ENCODE measurements around the gene LILRA6. TPM values are rescaled to one million over a fixed set of nuclear protein-coding genes. Genes with fewer than 3 reads are reported as not detected.
"Not testable (repeated sequence)": the region's sequence is repeated elsewhere in the genome, so short reads cannot be mapped to it uniquely, and the experiment has no call there.

Gene LILRA6
- total and polyA plus RNA-seq, 4 experiments from 2014 or later, result 0.73 to 2.9 (median 1.2) TPM; not detected in 1

GRCh38 chr19:54221947-54222346 is 20.6 kb downstream of the LILRA6 start:
- H3K9me3 ChIP-seq (ENCODE audit: control insufficient read depth in 1 of 2, low read length in 2 of 2); H3K27ac ChIP-seq (ENCODE audit: low read depth, low read length); H3K36me3 Mint-ChIP-seq; H3K4me3 ChIP-seq (ENCODE audit: low read length in 2 of 2); H3K36me3 ChIP-seq (ENCODE audit: insufficient read depth, low read length); H3K4me1 ChIP-seq (ENCODE audit: insufficient read depth, low read length); CTCF ChIA-PET (ENCODE audit: partially characterized antibody); DNase-seq; H3K4me3 Mint-ChIP-seq; intact Hi-C loops (cut with micrococcal nuclease); POLR2A ChIA-PET (ENCODE audit: partially characterized antibody); H3K9me3 Mint-ChIP-seq; H3K27me3 Mint-ChIP-seq; H3K27me3 ChIP-seq (ENCODE audit: insufficient read depth, low read length): not testable (repeated sequence)
- H3K4me1 Mint-ChIP-seq, result peaks cover 1 to 15% (median 5%) of the 10 kb centered on the region in 4 donors
- peak overlapping the region in 1 of 7 donors; percentile 44 for H3K27ac Mint-ChIP-seq

- CTCF ChIA-PET (ENCODE audit: partially characterized antibody); H3K27ac Mint-ChIP-seq; H3K4me1 ChIP-seq (ENCODE audit: insufficient read depth, low read length); H3K27me3 ChIP-seq (ENCODE audit: insufficient read depth, low read length); intact Hi-C loops (cut with micrococcal nuclease); H3K9me3 Mint-ChIP-seq; H3K27ac ChIP-seq (ENCODE audit: low read depth, low read length); H3K4me3 ChIP-seq (ENCODE audit: low read length in 2 of 2); DNase-seq; H3K27me3 Mint-ChIP-seq; H3K36me3 ChIP-seq (ENCODE audit: insufficient read depth, low read length); POLR2A ChIA-PET (ENCODE audit: partially characterized antibody); H3K4me3 Mint-ChIP-seq; H3K9me3 ChIP-seq (ENCODE audit: control insufficient read depth in 1 of 2, low read length in 2 of 2): not testable (repeated sequence)
- Mint-ChIP-seq H3K4me1 (peaks cover 1 to 15% (median 5%) of the 10 kb centered on the region in 4 donors), H3K36me3 (peaks cover 4 to 12% of the 10 kb centered on the region in 2 donors)
Observed at GRCh38 chr19:54219702-54220101, 22.9 kb downstream of the LILRA6 start.

- POLR2A ChIA-PET (ENCODE audit: partially characterized antibody), result no interaction called here
- peaks cover 1 to 3% of the 10 kb centered on the region in 2 donors for H3K27me3 Mint-ChIP-seq
- H3K9me3 Mint-ChIP-seq, result no peaks in the 10 kb centered on the region
- H3K27ac Mint-ChIP-seq, result peak overlapping the region in 2 of 7 donors; percentile 37 to 75
- Histone ChIP-seq H3K9me3 (ENCODE audit: control insufficient read depth in 1 of 2, low read length in 2 of 2) (no peaks in the 10 kb centered on the region), H3K27me3 (ENCODE audit: insufficient read depth, low read length) (no peaks in the 10 kb centered on the region), H3K36me3 (ENCODE audit: insufficient read depth, low read length) (no peaks in the 10 kb centered on the region), H3K27ac (ENCODE audit: low read depth, low read length) (no peak overlapping the region), H3K4me1 (ENCODE audit: insufficient read depth, low read length) (peaks cover 6% of the 10 kb centered on the region), H3K4me3 (ENCODE audit: low read length in 2 of 2) (no peak overlapping the region)
- CTCF ChIA-PET (ENCODE audit: partially characterized antibody), result no interaction called here
- intact Hi-C loops (cut with micrococcal nuclease), result no loop called here
- peaks cover 1 to 15% (median 5%) of the 10 kb centered on the region in 4 donors for H3K4me1 Mint-ChIP-seq
- no peak for DNase-seq
- H3K4me3 Mint-ChIP-seq, result no peak overlapping the region
- H3K36me3 Mint-ChIP-seq, result peaks cover 4 to 12% of the 10 kb centered on the region in 2 donors
Observed at GRCh38 chr19:54218960-54219661, 23.5 kb downstream of the LILRA6 start.

- no peak overlapping the region for H3K4me3 ChIP-seq (ENCODE audit: low read length in 2 of 2)
- ChIA-PET POLR2A (ENCODE audit: partially characterized antibody) (no interaction called here), CTCF (ENCODE audit: partially characterized antibody) (no interaction called here)
- no peak overlapping the region for H3K27ac ChIP-seq (ENCODE audit: low read depth, low read length)
- no peaks in the 10 kb centered on the region for H3K9me3 ChIP-seq (ENCODE audit: control insufficient read depth in 1 of 2, low read length in 2 of 2)
- peaks cover 0 to 1% of the 10 kb centered on the region in 2 donors for H3K27me3 Mint-ChIP-seq
- H3K36me3 ChIP-seq (ENCODE audit: insufficient read depth, low read length), result no peaks in the 10 kb centered on the region
- peaks cover 4 to 12% of the 10 kb centered on the region in 2 donors for H3K36me3 Mint-ChIP-seq
- H3K4me3 Mint-ChIP-seq, result no peak overlapping the region
- H3K9me3 Mint-ChIP-seq, result no peaks in the 10 kb centered on the region
- intact Hi-C loops (cut with micrococcal nuclease), result no loop called here
- peaks cover 5% of the 10 kb centered on the region for H3K4me1 ChIP-seq (ENCODE audit: insufficient read depth, low read length)
- H3K27ac Mint-ChIP-seq, result no peak overlapping the region
- no peaks in the 10 kb centered on the region for H3K27me3 ChIP-seq (ENCODE audit: insufficient read depth, low read length)
- peaks cover 1 to 7% (median 4%) of the 10 kb centered on the region in 4 donors for H3K4me1 Mint-ChIP-seq
- no peak for DNase-seq
Observed at GRCh38 chr19:54218259-54218658, 24.3 kb downstream of the LILRA6 start.

- not testable (repeated sequence) for H3K27me3 Mint-ChIP-seq, H3K27ac Mint-ChIP-seq, H3K4me1 Mint-ChIP-seq
Observed at GRCh38 chr19:54217517-54218247, 24.9 kb downstream of the LILRA6 start.

GRCh38 chr19:54216869-54217268 is 25.7 kb downstream of the LILRA6 start:
- H3K27ac Mint-ChIP-seq, result no peak overlapping the region
- no peak overlapping the region for H3K4me3 Mint-ChIP-seq
- H3K9me3 ChIP-seq (ENCODE audit: control insufficient read depth in 1 of 2, low read length in 2 of 2), result no peaks in the 10 kb centered on the region
- H3K4me1 ChIP-seq (ENCODE audit: insufficient read depth, low read length), result no peaks in the 10 kb centered on the region
- no peaks in the 10 kb centered on the region for H3K36me3 ChIP-seq (ENCODE audit: insufficient read depth, low read length)
- H3K36me3 Mint-ChIP-seq, result peaks cover 4 to 11% of the 10 kb centered on the region in 2 donors
- intact Hi-C loops (cut with micrococcal nuclease), result no loop called here
- no peaks in the 10 kb centered on the region for H3K27me3 ChIP-seq (ENCODE audit: insufficient read depth, low read length)
- no peaks in the 10 kb centered on the region for H3K27me3 Mint-ChIP-seq
- CTCF ChIA-PET (ENCODE audit: partially characterized antibody), result no interaction called here
- no peak for DNase-seq
- H3K27ac ChIP-seq (ENCODE audit: low read depth, low read length), result no peak overlapping the region
- peaks cover 0 to 2% (median 0%) of the 10 kb centered on the region in 4 donors for H3K4me1 Mint-ChIP-seq
- peaks cover 0 to 1% (median 0%) of the 10 kb centered on the region in 8 donors for H3K9me3 Mint-ChIP-seq
- POLR2A ChIA-PET (ENCODE audit: partially characterized antibody), result no interaction called here
- no peak overlapping the region for H3K4me3 ChIP-seq (ENCODE audit: low read length in 2 of 2)

More at GRCh38 chr19:54217517-54218247, 24.9 kb downstream of the LILRA6 start:
- H3K4me3 Mint-ChIP-seq; DNase-seq; H3K9me3 ChIP-seq (ENCODE audit: control insufficient read depth in 1 of 2, low read length in 2 of 2); H3K4me1 ChIP-seq (ENCODE audit: insufficient read depth, low read length); CTCF ChIA-PET (ENCODE audit: partially characterized antibody); H3K4me3 ChIP-seq (ENCODE audit: low read length in 2 of 2); H3K27me3 ChIP-seq (ENCODE audit: insufficient read depth, low read length); intact Hi-C loops (cut with micrococcal nuclease); POLR2A ChIA-PET (ENCODE audit: partially characterized antibody); H3K36me3 ChIP-seq (ENCODE audit: insufficient read depth, low read length); H3K9me3 Mint-ChIP-seq; H3K27ac ChIP-seq (ENCODE audit: low read depth, low read length): not testable (repeated sequence)
- peaks cover 4 to 11% of the 10 kb centered on the region in 2 donors for H3K36me3 Mint-ChIP-seq

GRCh38 chr19:54214734-54215133 is 27.9 kb downstream of the LILRA6 start:
- H3K9me3 ChIP-seq (ENCODE audit: control insufficient read depth in 1 of 2, low read length in 2 of 2); CTCF ChIA-PET (ENCODE audit: partially characterized antibody); H3K27me3 ChIP-seq (ENCODE audit: insufficient read depth, low read length); H3K9me3 Mint-ChIP-seq; H3K4me3 ChIP-seq (ENCODE audit: low read length in 2 of 2); H3K27ac ChIP-seq (ENCODE audit: low read depth, low read length); H3K36me3 ChIP-seq (ENCODE audit: insufficient read depth, low read length); POLR2A ChIA-PET (ENCODE audit: partially characterized antibody); DNase-seq; H3K27ac Mint-ChIP-seq; H3K27me3 Mint-ChIP-seq; intact Hi-C loops (cut with micrococcal nuclease); H3K4me3 Mint-ChIP-seq: not testable (repeated sequence)
- H3K36me3 Mint-ChIP-seq, result peaks cover 8 to 19% of the 10 kb centered on the region in 2 donors
- H3K4me1 ChIP-seq (ENCODE audit: insufficient read depth, low read length), result peaks cover 17% of the 10 kb centered on the region
- peaks cover 14 to 17% (median 16%) of the 10 kb centered on the region in 4 donors for H3K4me1 Mint-ChIP-seq
